Left kidney (tissue), 2 donors: Measurements from ENCODE around the gene PBX1. TPM values are rescaled to one million over a fixed set of nuclear protein-coding genes. Genes with fewer than 3 reads are reported as not detected.

Source experiments
- DNase-seq: peaks from one replicate; pipeline ENCODE4 v3.0.0-alpha.2; 2013
- polyA plus RNA-seq: library from polyadenylated mRNA; unstranded; fragments of 120-200 nt; gene quantifications from one replicate; pipeline ENCODE4 v1.2.1, GENCODE V29; 2013; ENCODE audit not compliant: insufficient read length

Gene PBX1
- polyA plus RNA-seq, 1 donor: 172 TPM

GRCh38 chr1:164759979-164760469 lies 201.0 kb downstream of the PBX1 start:
- DNase-seq: no peak

DNA sequence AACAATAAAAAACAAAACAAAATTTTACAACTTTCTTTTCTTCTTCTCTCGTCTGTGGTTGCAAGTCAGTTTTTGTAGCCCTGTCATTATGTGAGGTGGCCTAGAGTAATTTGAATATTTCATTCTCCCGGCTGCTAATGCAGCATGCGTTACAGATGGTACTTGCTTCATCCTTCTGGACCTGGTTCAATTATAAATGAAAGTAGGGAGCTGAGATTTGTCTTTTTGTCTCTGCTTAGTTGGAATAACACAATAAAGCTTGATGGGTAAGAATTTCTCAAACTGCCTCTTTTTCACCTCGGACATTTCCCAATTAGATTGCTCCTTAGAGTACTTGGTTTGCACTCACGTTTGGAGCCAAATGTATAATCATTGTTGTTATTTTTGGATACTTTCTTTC lies 201.6 kb downstream of the PBX1 start:
- DNase-seq: no peak

DNA sequence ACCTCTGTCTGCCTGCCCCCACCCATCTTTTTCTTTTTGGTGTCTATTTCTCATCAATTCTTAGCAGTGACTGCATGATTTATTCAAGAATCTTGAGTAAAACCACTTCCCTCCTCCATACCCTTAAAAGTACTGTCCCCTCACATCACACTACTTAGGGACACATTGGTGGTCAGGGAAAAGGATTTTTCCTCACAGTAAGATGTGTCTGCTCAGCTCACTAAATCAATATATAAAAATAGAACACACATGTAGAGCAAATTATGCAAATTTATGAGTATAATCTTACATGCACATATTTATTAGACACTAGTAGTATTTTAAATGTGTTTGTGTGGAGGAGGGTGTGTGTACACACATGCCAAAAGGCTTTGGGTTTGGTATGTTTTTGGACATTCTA lies 202.0 kb downstream of the PBX1 start:
- DNase-seq: no peak

- DNase-seq: no peak
Measured at GRCh38 chr1:164763098-164763497, 204.1 kb downstream of the PBX1 start.

DNA sequence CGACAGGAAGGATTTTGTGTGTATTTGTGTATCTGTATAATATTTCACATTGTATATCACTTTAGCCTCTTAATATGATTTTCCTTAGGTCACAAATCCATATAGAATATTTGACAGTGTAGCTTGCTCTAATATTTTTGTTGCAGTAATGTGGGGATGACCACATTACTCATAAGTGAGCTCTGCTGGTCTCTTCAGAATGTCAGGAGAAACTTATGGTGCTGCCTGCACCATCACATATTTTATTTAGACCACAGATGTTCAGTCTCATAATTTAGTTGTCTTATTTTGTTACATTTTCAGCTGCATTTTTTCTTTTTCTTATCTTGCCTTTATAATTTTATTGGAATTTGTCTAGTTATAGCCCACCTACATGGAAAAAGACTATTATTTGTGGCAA lies 205.3 kb downstream of the PBX1 start:
- no peak for DNase-seq

DNA sequence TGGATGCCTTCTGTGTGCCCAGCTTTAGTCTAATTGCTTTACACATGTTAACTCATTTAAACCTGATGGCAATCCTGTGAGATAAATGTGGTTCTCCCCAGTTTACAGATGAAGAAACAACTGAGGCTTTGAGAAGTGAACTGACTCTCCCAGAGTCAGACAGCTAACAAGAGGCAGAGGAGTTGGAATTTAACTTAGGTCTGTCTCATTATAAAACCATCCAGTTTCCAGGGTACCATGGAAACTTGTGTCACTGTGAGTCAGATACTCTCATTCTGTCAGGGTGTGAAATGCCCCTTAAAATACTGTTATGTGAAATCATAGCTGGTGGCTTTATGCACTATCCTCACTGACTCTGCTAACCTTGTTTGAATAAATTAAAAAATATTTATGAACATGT lies 206.6 kb downstream of the PBX1 start:
- no peak for DNase-seq

GRCh38 chr1:164765992-164766720 lies 207.2 kb downstream of the PBX1 start:
- no peak for DNase-seq

DNA sequence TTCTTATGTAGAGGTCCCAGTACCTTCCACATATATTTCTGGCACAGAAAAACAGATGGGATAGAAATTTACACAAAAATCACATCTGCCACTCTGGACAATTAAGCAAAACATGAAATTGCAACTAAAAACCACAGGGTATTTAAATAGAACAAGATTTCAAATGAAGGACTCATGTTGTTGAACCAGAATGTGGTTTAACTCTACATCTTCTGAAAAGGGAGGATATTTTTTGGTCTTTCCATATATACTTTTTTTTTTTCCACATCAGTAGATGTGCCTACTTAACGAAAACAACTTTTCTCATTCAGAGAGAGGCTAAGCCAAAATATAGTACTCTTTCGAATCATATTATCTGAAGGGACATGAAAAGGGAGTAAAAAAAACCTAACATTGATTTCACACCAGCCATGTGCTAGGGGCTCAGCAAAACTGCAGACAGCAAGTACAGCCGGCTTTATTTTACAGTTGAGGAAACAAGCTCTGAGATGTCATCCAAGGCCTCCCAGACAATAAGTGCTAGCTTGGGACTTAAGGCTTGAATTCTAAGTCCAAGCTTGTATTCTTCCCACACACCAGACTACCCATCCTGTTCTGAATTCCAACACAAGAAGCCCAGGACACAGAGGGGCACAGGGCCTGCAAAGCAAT lies 208.9 kb downstream of the PBX1 start:
- DNase-seq: no peak

DNA sequence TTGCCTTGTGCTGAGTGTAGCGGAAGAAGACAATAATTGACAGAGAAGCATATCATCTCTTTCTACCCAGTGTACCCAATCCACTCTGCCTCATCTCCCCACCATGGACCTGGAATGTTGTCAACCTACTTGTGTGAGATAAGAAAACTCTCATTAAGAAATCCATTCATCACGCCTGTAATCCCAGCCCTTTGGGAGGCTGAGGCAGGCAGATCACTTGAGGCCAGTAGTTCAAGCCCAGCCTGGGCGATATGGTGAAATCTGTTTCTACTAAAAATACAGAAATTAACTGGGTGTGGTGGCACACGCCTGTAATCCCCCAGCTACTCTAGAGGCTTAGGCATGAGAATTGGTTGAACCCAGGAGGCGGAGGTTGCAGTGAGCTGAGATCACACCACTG lies 209.6 kb downstream of the PBX1 start:
- no peak for DNase-seq

DNA sequence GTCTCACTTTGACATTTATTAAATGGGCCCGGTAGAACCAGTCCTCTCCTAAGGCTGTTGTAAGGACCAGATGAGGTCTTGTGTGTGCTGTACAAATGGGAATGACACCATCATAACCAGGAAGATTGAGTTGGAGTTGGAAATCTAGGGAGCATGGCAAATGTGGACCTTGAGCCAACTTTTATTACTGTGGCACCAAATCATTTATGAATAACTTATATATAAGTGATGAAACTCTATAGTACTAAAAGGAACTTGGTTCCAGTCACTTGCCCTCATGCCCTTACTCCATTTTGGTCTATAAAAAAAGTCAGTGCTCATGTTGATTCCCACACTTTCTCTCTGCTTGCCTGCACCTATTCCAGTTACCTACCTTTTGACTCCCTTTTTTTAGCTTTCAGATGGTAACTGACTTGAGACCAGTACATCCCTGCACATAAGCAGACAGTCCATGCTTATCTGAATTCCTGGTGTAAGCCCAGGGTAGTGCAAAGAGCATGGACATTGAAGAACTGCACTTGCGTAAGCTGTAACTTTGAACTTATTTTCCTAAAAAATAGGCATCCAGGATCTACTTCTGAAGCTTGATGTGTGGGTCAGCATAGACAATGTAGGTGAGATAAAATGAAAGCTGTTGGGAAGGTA lies 210.6 kb downstream of the PBX1 start:
- DNase-seq: no peak

DNA sequence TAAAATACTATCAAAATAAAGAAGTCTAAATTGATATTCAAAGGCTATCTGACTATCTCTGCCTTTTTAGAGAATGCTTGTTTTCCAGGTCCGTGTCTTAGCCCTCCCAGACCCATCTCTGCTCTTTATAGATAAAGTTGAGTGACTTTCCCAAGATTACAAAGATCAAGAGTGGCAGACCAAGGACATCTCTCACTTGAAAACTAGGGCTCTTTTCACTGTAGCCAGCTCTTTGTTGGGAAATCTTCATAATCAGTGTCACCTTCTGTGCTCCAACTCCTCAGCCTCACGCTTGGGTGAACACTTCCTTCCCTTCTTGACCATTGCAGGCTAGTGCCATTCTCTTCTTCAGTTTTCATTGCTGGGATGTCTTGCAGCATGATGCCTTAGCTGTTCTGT lies 211.1 kb downstream of the PBX1 start:
- no peak for DNase-seq

DNA sequence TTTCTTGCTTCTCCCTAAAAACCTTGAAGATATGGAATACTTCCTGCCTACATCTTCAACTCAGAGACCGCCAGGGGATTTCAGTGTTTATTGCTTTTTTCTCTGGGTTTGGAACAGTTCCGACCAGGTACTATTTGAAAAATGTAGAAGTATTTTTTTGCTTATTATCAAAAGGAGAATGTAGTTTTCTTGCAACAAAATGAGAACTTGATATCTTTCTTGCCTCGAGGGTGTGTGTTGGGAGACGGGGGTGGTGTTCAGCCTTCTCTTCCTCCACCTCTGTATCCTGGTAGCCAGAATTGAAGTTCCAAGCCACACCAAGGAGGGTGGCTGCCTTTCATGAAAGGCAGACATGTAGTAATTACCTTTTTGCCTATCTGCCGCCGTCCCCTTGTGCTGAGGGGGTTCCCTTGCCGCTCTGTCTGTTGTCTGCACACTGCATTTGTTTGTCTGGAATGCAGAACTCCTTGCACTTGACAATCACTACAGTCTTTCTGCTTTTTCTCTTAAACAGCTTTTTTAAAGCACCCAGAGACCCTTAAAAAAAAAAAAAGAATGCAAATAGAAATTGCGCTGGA lies 212.1 kb downstream of the PBX1 start:
- no peak for DNase-seq

DNA sequence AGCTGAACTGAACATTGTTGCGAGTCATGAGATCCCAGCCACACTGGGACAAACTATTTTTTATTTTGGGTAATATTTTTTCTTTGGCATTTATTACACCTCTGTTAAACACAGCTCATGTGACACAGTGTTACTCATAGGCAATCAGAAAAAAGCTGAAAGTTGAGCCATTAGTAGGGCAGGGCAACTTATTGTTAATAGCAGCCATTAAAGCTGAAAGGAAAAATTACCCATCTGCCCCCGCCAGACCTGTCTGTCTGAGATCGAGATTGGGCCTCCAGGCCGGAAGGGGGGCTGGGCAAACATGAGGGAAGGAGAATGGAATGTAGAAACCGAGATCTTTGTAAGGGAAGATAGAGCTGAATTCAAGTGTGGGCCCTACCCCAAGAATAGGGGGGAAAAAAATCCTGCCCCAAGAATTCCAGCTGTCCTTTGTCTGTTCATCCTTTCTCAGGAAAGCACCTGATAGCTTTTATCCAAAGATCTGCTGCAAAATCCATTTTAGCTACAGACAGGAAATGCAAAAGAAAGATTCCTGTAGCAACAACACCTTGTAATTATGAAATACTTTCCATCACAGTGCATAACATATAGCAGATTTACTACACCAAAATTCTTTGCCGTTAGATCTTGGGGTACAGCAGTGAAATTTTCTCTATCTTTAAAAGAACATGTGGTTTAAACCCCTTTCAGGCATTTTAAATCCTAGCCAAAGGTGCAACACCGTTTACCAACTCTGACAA lies 212.8 kb downstream of the PBX1 start:
- peak; percentile 64 for DNase-seq

DNA sequence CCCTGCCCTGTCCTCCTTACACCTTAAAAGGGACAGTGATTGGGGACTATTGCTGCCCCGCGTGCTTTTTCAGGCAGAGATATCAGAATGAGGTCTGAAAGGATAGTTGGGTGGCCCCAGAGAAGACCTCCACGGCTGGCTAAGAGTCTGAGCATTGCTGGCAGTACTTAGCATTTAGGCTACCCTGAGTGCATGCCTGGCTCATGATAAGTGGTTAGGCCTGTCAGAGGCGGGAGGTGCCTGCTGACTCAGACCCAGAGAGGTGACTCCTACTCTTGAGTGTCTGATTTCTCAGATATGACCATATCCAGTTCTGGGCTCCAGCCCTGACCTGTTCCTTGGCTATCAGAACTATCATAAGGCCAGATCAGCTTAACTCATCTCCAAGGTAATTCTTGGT lies 213.7 kb downstream of the PBX1 start:
- no peak for DNase-seq

DNA sequence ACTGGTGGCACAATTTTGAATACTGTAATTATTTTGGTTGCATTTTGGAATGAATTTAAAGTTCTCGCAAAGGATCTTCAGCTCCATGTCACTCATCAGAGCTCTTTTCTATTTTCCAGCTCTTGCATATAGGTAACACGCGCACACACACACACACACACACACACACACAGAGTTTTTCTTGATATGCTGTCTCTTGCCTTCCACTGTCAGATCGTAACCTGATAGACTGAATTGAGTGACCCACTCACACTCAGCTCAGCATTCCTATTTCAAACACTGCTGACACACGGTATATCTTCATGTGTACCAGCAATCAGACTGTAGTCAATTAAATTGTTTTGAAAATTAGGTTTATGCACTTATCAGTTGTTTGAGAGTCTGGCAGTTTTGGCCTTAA lies 214.1 kb downstream of the PBX1 start:
- no peak for DNase-seq

- DNase-seq: no peak
Measured at GRCh38 chr1:164774413-164774812, 215.4 kb downstream of the PBX1 start.

- DNase-seq: peak; percentile 55
Measured at GRCh38 chr1:164774819-164775654, 216.1 kb downstream of the PBX1 start.

GRCh38 chr1:164777518-164777917 lies 218.5 kb downstream of the PBX1 start:
- DNase-seq: no peak

DNA sequence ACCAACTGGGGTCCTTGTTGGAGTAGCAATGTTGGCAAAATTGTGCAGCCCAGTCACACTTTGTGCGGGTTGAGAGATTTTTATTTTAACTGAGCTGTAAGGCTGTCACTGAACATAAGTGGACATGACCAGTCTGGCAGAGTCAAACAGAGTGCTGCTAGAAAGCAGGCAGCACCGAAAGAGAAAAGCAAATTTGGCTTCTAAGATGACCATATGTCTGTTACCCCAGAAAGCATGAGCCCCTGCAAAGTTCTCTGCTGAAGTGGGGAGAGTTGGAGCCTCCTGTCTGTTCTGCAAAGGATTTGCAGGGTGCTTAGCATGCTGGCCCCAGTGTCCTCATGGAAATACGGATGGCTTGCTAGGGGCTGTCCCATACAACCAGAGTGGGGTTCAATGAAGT lies 220.4 kb downstream of the PBX1 start:
- DNase-seq: no peak

DNA sequence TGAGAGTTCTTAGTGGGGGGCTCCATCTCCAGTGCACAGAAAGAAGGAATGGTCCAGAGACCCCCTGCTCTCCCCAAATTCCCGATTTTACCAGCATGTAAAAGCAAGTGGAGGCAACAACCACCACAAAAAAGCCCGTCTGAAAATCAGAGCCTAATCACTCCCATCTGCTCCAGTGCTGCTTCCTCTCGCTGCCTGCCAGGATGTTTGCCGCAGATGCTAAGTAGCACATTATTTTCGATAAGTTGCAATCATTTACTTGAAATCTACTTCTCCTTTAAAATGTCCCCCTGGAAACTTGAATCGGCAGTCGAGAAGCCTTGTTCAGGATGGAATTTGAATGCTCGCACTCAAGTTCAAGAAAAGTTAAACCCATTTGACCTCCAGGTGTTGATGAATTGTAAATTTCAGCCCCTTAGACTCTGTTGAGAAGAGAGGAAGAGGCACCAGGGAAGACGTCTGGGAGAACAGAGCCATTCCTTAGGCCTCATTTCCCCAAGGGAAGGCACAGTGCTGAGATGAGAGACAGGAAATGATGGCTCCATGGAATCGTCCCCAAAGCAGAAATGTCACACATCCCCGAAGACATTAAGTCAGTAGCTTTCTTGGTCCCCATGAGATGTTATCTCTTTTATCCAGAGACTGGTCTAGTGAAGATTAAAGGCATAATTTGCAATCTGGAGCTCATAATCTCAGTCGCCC lies 221.3 kb downstream of the PBX1 start:
- no peak for DNase-seq

DNA sequence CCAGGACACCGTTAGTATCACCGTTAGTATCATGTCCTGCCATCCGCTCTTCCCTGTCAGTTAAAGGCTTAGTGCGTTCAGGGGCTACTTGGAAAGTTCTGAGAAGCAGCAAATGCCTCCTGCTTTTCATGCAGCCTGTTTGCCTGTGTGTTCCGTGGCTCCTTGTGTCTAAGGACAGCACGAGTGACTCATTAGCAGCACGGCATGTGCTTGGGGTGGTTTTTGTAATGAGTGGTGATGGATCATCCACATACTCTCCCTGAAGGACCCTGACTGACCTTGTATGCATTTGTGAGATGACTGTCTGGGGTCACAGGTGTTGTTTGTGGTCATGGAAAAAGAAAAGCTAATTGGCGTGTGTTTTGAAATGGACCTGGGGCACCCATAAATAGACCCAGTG lies 221.9 kb downstream of the PBX1 start:
- no peak for DNase-seq
